ENCODE data around the gene TLR9.

The TLR9 gene

GRCh38 chr3:52198643-52199608 is 26.5 kb downstream of the TLR9 start:
- H3K4me3 ChIP-seq (ENCODE audit: low read depth, low read length), result peak overlapping the region; percentile 84
- CTCF ChIA-PET, result interaction anchor here (1.0 kb wide), 2 partner anchors 9 to 21 kb away, joined by 3 to 5 read pairs; no protein-coding TSS in a partner anchor
- POLR2A ChIA-PET, result no interaction called here
- DNase-seq (ENCODE audit: low read depth, low spot score), result no peak
- no peak for TF ChIP-seq CTCF (IDR thresholded peaks at IDR 0.05; ENCODE audit: insufficient read depth, low read length, missing control alignments)

DNA sequence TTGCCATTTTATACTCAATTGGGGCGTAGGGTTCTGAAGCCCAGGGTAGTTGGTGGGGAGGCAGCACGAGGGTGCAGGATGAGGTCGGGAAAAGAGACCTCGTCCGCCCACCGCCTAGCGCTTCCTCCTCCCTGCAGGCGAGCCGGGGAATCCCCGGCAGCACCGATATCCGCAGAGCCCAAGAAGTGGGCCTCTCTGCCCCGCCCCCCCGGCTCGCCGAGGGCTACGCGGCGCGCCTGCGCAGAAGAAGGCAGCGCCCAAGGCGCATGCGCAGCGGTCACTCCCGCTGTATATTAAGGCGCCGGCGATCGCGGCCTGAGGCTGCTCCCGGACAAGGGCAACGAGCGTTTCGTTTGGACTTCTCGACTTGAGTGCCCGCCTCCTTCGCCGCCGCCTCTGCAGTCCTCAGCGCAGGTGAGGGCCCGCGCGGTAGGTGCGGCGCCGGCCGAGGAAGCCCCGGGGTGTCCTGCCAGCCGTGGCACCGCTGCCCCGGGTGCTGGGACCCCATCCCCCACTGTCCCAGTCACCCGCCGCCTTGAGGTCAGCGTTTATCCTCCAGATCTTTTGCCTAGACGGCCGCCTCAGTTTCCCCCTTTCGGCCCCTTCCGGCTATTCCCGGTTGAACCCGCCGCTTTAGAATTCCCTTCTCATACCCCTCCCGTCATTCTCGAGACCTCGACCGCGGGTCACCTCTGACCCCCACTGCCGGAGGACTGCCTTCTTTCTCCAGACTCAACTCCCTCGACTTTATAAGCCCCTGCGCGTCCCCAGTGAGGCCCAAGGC is 27.4 kb downstream of the TLR9 start, which contains the start of gene ALAS1:
ALAS1 (plus strand) TSS at position 319 of the 784 bp plus-strand sequence. CDS start 1,082 bp downstream, outside the sequence.
- POLR2A ChIA-PET, result interaction anchor here (1.0 kb wide), 1 partner anchor 44 kb away, joined by 3 read pairs; the partner anchor contains the start of gene POC1A
- CTCF ChIA-PET, result interaction anchor here (0.8 to 1.4 kb wide), 5 partner anchors 14 to 194 kb away, joined by 3 to 15 read pairs (median 5); no protein-coding TSS in a partner anchor
- TF ChIP-seq CTCF (IDR thresholded peaks at IDR 0.05; ENCODE audit: insufficient read depth, low read length, missing control alignments), result peak; percentile 16
- DNase-seq (ENCODE audit: low read depth, low spot score), result peak; percentile 16
- peak within 1 kb of the TSS; percentile 84 for H3K4me3 ChIP-seq (ENCODE audit: low read depth, low read length)

- H3K4me3 ChIP-seq (ENCODE audit: low read depth, low read length), result peak overlapping the region; percentile 84
- CTCF ChIA-PET, result interaction anchor here (0.8 to 1.4 kb wide), 4 partner anchors 14 to 193 kb away, joined by 3 to 15 read pairs (median 4); no protein-coding TSS in a partner anchor
- no peak for TF ChIP-seq CTCF (IDR thresholded peaks at IDR 0.05; ENCODE audit: insufficient read depth, low read length, missing control alignments)
- no peak for DNase-seq (ENCODE audit: low read depth, low spot score)
- POLR2A ChIA-PET, result interaction anchor here (1.0 kb wide), 1 partner anchor 43 kb away, joined by 3 read pairs; the partner anchor contains the start of gene POC1A
Measured at GRCh38 chr3:52197499-52197841, 28.0 kb downstream of the TLR9 start.

DNA sequence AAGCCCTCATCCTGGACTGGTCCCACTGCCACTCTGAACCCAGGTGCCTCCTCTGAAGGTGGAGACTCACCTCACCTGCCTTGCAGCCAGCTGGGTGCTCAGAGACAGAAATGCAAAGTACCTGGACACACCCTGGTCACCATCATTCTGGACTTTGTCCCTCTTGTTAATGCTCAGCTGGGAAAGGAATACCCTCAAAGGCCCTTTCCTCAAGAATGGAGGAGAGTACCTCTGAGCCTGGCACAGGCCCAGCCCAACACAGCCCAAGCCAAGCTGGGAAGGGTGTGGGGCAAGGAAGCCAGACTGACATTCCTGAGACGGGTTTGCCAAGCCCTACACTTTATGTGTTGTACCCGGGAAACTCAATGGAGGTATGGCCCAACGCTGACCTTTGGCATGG is 28.5 kb downstream of the TLR9 start:
- no peak for TF ChIP-seq CTCF (IDR thresholded peaks at IDR 0.05; ENCODE audit: insufficient read depth, low read length, missing control alignments)
- no peak overlapping the region for H3K4me3 ChIP-seq (ENCODE audit: low read depth, low read length)
- DNase-seq (ENCODE audit: low read depth, low spot score), result no peak
- CTCF ChIA-PET, result interaction anchor here (0.8 to 1.4 kb wide), 6 partner anchors 13 to 193 kb away, joined by 3 to 15 read pairs (median 4); no protein-coding TSS in a partner anchor
- POLR2A ChIA-PET, result interaction anchor here (1.0 kb wide), 1 partner anchor 43 kb away, joined by 3 read pairs; the partner anchor contains the start of gene POC1A

DNA sequence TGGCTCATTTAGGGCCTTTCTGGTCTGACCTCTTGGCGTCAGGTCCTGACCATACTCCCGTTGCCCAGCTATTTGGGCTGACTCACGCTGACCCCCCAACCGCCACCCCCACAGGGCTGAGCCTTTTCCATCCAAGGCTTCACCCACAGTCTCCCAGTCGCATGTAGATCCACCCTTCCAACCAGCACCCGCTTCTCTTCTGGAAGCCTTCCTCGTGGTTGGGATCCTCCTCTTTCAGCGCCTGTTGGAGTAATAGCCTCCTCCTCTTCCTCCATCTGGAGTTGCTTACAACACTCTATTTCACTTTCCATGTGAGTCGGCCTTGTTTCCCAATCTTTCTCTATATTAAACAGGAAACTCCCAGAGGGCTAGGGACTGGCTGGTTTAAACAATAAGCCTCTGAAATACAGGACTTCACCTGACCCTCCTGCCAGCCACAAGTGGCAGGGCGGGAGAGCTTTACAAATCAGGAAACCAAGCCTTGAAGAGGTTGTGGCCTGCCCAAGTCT is 29.6 kb downstream of the TLR9 start:
- ChIA-PET CTCF (interaction anchor here (0.8 to 1.3 kb wide), 5 partner anchors 8 to 192 kb away, joined by 3 to 6 read pairs (median 3); no protein-coding TSS in a partner anchor), POLR2A (no interaction called here)
- DNase-seq (ENCODE audit: low read depth, low spot score), result no peak
- no peak for TF ChIP-seq CTCF (IDR thresholded peaks at IDR 0.05; ENCODE audit: insufficient read depth, low read length, missing control alignments)
- H3K4me3 ChIP-seq (ENCODE audit: low read depth, low read length), result no peak overlapping the region

Measured in AG04449 (cell line).